AG10803 (cell line): ENCODE results near the gene RPS14.

ENCODE experiments used
- DNase-seq: peaks from one replicate; pipeline ENCODE4 v3.0.0; 2010; ENCODE audit warnings: low read depth
- H3K4me3 ChIP-seq: 2 replicates; pipeline ENCODE4 v1.5.1; 2011; ENCODE audit warnings: mild to moderate bottlenecking, low read length, control low read depth
- TF ChIP-seq, protein P1 (sequence below): conservative IDR thresholded peaks from 2 replicates; pipeline ENCODE4 v1.5.1; 2011; ENCODE audit warnings: mild to moderate bottlenecking, low read length, control low read depth, inconsistent platforms

The RPS14 gene

GRCh38 chr5:150436141-150436680, 13.3 kb downstream of the RPS14 start:
- H3K4me3 ChIP-seq = no peak overlapping the region
- TF ChIP-seq, protein P1, sequence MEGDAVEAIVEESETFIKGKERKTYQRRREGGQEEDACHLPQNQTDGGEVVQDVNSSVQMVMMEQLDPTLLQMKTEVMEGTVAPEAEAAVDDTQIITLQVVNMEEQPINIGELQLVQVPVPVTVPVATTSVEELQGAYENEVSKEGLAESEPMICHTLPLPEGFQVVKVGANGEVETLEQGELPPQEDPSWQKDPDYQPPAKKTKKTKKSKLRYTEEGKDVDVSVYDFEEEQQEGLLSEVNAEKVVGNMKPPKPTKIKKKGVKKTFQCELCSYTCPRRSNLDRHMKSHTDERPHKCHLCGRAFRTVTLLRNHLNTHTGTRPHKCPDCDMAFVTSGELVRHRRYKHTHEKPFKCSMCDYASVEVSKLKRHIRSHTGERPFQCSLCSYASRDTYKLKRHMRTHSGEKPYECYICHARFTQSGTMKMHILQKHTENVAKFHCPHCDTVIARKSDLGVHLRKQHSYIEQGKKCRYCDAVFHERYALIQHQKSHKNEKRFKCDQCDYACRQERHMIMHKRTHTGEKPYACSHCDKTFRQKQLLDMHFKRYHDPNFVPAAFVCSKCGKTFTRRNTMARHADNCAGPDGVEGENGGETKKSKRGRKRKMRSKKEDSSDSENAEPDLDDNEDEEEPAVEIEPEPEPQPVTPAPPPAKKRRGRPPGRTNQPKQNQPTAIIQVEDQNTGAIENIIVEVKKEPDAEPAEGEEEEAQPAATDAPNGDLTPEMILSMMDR = peak; percentile 81
- DNase-seq = peak; percentile 85

DNA sequence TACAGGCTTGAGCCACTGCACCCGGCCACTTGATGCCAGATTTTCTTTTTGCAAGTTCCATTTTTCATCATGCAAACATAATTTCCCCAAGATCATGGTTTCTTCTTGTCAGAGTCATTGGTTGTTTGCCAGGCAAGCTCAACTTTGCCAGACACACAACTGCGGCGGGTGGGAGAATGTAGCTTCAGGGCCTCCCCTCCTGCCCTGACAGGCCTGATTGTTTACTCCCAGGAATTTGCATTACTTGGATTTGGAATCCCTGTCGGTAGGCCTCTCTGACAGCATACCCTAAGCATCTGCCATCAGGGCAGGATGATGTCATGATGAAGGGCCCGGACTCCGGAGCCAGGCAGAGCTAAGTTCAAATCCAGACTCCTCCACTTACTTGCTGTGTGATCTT, 15.1 kb downstream of the RPS14 start:
- H3K4me3 ChIP-seq = no peak overlapping the region
- peak; percentile 86 for DNase-seq
- TF ChIP-seq, protein P1 = no peak

DNA sequence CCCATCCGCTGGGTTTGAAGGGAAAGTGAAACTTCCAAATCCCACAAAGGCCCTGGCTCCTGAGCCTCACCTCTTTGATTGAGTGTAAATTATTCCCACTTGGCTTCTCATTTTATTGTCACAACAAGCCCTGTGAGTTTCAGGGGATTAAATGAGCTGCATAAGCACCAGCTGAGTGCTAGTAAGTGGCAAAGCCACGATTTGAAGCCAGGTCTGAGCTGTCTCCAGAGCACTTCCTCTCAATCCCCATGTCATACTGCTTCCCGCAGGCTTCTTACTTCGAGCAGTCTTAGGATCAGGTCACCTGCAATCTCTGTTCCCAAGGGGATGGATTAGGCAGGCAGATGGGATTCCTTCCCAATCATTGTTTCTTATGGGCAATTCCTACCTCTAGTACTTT, 18.0 kb downstream of the RPS14 start:
- H3K4me3 ChIP-seq = no peak overlapping the region
- DNase-seq = no peak

GRCh38 chr5:150431048-150431447, 18.5 kb downstream of the RPS14 start:
- DNase-seq = no peak
- H3K4me3 ChIP-seq = no peak overlapping the region
- TF ChIP-seq, protein P1 = no peak

More for the DNA sequence above, 18.0 kb downstream of the RPS14 start:
- TF ChIP-seq, protein P1 = no peak

GRCh38 chr5:150429410-150429873, 20.1 kb downstream of the RPS14 start:
- TF ChIP-seq, protein P1 = no peak
- DNase-seq = no peak

DNA sequence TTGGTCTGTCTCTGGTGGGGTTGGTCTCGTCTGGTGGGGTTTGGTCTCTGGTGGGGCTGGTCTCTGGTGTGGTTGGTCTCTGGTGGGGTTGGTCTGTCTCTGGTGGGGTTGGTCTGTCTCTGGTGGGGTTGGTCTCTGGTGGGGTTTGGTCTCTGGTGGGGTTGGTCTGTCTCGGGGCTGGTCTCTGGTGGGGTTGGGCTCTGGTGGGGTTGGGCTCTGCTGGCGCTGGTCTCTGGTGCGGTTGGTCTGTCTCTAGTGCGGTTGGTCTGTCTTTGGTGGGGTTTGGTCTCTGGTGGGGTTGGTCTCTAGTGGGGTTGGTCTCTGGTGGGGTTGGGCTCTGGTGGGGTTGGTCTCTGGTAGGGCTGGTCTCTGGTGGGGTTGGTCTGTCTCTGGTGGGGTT, 20.6 kb downstream of the RPS14 start:
- no peak overlapping the region for H3K4me3 ChIP-seq

More at GRCh38 chr5:150429410-150429873, 20.1 kb downstream of the RPS14 start:
- no peak overlapping the region for H3K4me3 ChIP-seq

More for the DNA sequence above, 20.6 kb downstream of the RPS14 start:
- TF ChIP-seq, protein P1 = no peak
- no peak for DNase-seq
